ENCODE data around the gene TBC1D26.
"Not testable (repeated sequence)": the region's sequence is repeated elsewhere in the genome, so short reads cannot be mapped to it uniquely, and the experiment has no call there.

DNA sequence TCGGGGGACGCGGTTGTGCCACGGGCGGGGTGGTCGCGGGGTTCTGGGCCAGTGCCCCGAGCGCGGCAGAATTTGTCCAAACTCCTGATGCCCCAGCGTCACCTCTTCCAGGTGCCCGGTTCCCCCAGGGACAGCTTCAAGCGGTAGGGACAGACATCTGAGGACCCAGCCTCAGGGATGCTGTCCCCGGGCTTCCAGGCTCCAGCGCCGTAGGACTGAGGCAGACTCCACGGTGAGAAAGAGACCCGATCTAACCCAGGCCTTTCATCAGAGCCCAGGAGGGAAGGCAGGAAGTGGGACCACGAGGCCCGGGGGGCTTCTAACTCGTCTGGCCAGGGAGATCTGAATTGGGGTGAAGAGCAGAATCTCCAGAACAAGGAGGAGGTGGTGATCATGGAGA lies 32.1 kb upstream of the TBC1D26 start:
- TF ChIP-seq EZH2 (IDR thresholded peaks at IDR 0.05; ENCODE audit: insufficient read depth, poor library complexity, severe bottlenecking); EZH2phosphoT487 (IDR thresholded peaks at IDR 0.05; ENCODE audit: insufficient read depth, low read depth): not testable (repeated sequence)
